ENCODE results near the gene NR3C1.
A peak's percentile ranks its signal among the peaks of the same experiment; 100 is the strongest.

NR3C1 gene

DNA sequence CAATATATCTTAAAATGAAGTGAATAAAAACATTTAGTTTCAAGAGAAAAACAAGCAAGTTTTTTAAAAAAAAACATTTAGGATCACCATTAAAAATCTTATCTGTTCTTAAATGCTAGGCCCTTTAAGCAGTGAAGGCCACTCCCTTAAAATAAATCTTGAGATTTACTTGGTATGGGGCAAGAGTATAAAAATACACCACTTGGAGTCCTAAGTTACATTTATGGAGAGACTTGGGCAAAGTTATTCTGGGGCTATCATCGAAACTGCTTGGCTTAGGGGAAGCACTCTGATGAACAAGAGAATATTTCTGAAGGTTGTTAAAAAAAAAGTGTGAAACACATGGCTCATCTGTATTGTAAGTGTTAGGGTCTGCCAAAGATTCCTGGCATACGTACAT is 97.4 kb downstream of the NR3C1 start:
- no peak for DNase-seq

GRCh38 chr5:143304836-143305475 is 98.5 kb downstream of the NR3C1 start:
- DNase-seq, result peak; percentile 62

- DNase-seq, result peak; percentile 57
Measured at GRCh38 chr5:143302341-143303045, 101.0 kb downstream of the NR3C1 start.

DNA sequence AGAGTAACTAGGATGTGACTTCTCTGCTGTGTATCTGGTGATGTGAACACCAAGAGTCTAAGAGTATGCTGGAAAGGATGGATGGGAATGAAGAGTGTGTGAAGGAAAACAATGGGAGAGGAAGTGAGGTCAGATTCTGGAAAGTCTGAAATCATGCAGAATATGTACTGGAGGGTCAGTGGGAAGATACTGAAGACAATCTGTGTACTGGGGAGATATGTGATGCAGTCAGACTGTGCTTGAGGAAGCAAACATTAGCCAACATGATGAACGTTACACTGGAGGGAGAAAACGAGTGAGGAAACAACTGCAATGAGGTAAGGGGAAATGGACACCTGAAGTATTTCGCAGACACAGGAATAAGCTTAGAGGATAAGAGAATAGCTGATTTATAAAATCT is 105.7 kb downstream of the NR3C1 start:
- no peak for DNase-seq

DNA sequence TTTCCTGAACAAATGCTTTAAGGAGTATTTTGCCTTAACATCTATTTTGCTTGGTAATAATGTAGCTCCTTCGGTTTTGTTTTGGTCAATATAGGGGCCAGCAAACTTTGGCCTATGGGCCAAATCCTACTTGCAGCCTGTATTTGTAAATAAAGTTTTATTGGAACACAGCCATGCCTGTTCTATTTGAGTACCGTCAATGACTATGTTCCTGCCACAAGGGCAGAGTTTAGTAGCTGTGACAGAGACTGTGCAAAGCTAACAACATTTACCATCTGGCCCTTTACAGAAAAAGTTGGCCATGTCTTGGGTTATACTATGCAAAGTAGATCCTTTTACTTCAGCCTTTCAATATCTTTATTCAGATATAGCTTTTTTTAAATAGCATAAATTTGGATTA is 113.4 kb downstream of the NR3C1 start:
- DNase-seq, result no peak

GRCh38 chr5:143284521-143284920 is 119.0 kb downstream of the NR3C1 start:
- DNase-seq, result no peak

GRCh38 chr5:143284002-143284401 is 119.5 kb downstream of the NR3C1 start:
- DNase-seq, result no peak

GRCh38 chr5:143281226-143281625 is 122.3 kb downstream of the NR3C1 start:
- DNase-seq, result no peak

- DNase-seq, result peak; percentile 30
Measured at GRCh38 chr5:143279698-143280097, 123.8 kb downstream of the NR3C1 start.

GRCh38 chr5:143277536-143277935 is 126.0 kb downstream of the NR3C1 start:
- no peak for DNase-seq

- DNase-seq, result no peak
Measured at GRCh38 chr5:143275512-143276363, 127.7 kb downstream of the NR3C1 start.

GRCh38 chr5:143274952-143275351 is 128.5 kb downstream of the NR3C1 start:
- DNase-seq, result no peak

DNA sequence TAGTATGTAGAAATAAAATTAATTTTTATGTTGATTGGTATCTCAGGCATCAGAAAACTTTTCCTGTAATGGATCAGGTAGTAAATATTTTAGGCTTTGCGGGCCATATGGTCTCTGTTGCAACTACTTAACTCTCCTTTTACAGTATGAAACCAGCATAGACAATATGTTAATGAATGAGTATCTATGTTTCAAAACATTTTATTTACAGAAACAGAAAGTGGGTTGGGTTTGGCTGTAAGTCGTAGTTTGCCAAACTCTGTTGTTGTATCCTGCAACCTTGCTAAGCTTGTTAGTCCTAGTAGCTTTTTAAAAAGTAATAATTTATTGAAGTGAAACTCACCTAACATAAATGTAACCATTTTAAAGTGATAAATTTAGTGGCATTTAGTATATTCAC is 132.1 kb downstream of the NR3C1 start:
- no peak for DNase-seq

GRCh38 chr5:143268388-143268787 is 135.1 kb downstream of the NR3C1 start:
- DNase-seq, result no peak

- DNase-seq, result no peak
Measured at GRCh38 chr5:143267186-143267585, 136.3 kb downstream of the NR3C1 start.

GRCh38 chr5:143265995-143266394 is 137.5 kb downstream of the NR3C1 start:
- DNase-seq, result no peak

GRCh38 chr5:143263272-143263810 is 140.1 kb downstream of the NR3C1 start:
- peak; percentile 5 for DNase-seq

GRCh38 chr5:143262393-143263174 is 140.9 kb downstream of the NR3C1 start:
- DNase-seq, result peak; percentile 86

GRCh38 chr5:143261748-143262392 is 141.6 kb downstream of the NR3C1 start:
- peak; percentile 62 for DNase-seq

DNA sequence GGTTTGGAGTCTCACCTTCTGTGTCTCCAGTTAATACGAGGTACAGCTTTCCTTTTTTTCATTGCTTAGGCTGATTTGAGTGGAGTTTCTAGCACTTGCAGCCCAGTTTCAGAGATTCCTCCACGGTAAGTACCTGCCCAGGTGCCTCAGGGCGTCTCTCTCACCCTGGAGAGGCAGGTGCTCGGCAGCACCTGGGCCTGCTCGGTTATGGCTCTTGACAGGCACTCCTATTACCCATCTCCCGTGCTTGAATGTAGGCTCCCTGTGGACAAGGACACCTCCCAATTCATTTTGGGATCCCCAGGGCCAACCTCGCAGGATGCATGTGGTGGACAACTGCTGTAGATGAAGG is 144.3 kb downstream of the NR3C1 start:
- no peak for DNase-seq

DNA sequence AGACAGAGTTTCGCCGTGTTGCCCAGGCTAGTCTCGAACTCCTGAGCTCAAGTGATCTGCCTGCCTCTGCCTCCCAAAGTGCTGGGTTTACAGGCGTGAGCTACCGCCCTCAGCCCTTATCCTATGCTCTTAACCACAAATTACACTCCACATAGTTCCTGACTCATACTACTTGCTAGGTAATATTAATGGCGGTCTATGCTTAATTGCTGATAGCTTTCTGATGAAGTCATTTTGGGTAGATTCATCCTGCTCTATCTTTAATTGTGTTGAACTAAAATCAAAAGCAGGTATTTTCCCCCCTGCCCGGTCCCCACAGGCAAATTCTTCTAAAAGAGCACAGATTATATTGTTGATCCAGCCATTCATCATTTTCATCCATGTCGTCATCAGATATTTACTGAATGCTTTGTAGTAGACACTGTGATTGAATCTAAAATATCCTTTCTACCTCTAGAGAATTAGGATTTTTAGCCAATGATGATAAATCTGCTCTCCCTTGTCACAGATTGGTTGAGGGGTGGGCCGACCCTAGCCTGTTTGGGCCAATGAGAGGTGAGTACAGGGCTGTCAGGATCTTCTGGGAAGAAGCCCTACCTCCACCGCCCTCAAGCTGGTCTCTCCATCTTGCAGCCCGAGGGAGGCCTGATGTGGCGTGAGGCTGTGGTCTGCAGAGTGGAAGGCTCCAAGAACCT is 144.8 kb downstream of the NR3C1 start:
- peak; percentile 84 for DNase-seq
